H1 (cell line): ENCODE results near the gene DNAL1. TPM values are rescaled to one million over a fixed set of nuclear protein-coding genes. Genes with fewer than 3 reads are reported as not detected.

ENCODE experiments used
- CTCF ChIA-PET: fragments of 300-600 bp; sonication (Branson Sonifier 250); formaldehyde crosslinking; loops from one replicate; lab custom pipeline; 2021; ENCODE audit not compliant: partially characterized antibody; lab: Charles Lee
- POLR2A ChIA-PET: fragments of 300-600 bp; sonication (Branson Sonifier 250); formaldehyde crosslinking; loops from one replicate; lab custom pipeline; 2021; ENCODE audit warnings: inconsistent platforms; ENCODE audit not compliant: partially characterized antibody; lab: Charles Lee
- DNase-seq, 2 experiments: peaks; one replicate each; pipeline versions ENCODE4 v3.0.0 to v3.0.0-alpha.2; 2010 to 2022; ENCODE audit warnings: low spot score in 2 of 2, low read depth in 1 of 2, mixed read lengths in 1 of 2
- FAIRE-seq: peaks from 2 replicates; lab custom pipeline; 2011; peaks lifted over from hg19 to GRCh38; lab: Jason Lieb, UNC
- H2AFZ ChIP-seq: 2 replicates; pipeline ENCODE4 v1.8.1; 2012; ENCODE audit warnings: low read length, inconsistent platforms
- H2AK5ac ChIP-seq: 2 replicates; pipeline ENCODE4 v1.6.1; 2013; ENCODE audit warnings: low read depth, low read length
- H2BK120ac ChIP-seq: replicated peaks from 2 replicates; pipeline ENCODE3; 2013; ENCODE audit warnings: low read depth, low read length, inconsistent platforms
- H2BK12ac ChIP-seq: 2 replicates; pipeline ENCODE4 v1.6.1; 2013; ENCODE audit warnings: low read depth, low read length
- H2BK15ac ChIP-seq: 2 replicates; pipeline ENCODE4 v1.6.1; 2013; ENCODE audit warnings: low read length
- H2BK20ac ChIP-seq: 2 replicates; pipeline ENCODE4 v1.6.1; 2013; ENCODE audit warnings: low read length
- H2BK5ac ChIP-seq: 2 replicates; pipeline ENCODE4 v1.6.1; 2013; ENCODE audit warnings: low read depth, low read length
- H3K14ac ChIP-seq: 2 replicates; pipeline ENCODE4 v1.6.1; 2013; ENCODE audit warnings: inconsistent platforms; ENCODE audit not compliant: insufficient read length
- H3K18ac ChIP-seq: 2 replicates; pipeline ENCODE4 v1.6.1; 2013; ENCODE audit warnings: low read length; ENCODE audit errors: extremely low read depth
- H3K23ac ChIP-seq: 2 replicates; pipeline ENCODE4 v1.6.1; 2013; ENCODE audit warnings: inconsistent platforms; ENCODE audit not compliant: insufficient read length
- H3K23me2 ChIP-seq: 2 replicates; pipeline ENCODE4 v1.6.1; 2013; ENCODE audit warnings: low read depth, low read length
- H3K27ac ChIP-seq: 2 replicates; pipeline ENCODE4 v1.6.1; 2011; ENCODE audit warnings: low read depth, low read length, inconsistent platforms
- H3K27me3 ChIP-seq, 4 experiments: replicated peaks in 1 of 4; 1 replicate in 1 of 4; 2 replicates in 3 of 4; pipeline versions ENCODE4 v1.6.1 to v1.8.1; 2011 to 2013; ENCODE audit warnings: low read length in 3 of 4, mild to moderate bottlenecking in 3 of 4, inconsistent platforms in 2 of 4, mixed read lengths in 2 of 4, moderate library complexity in 1 of 4; ENCODE audit not compliant: control insufficient read depth in 3 of 4, insufficient read depth in 3 of 4; ENCODE audit errors: extremely low read depth in 1 of 4
- H3K36me3 ChIP-seq, 4 experiments: 2 replicates each; pipeline versions ENCODE4 v1.6.1 to v1.8.1; 2011 to 2013; ENCODE audit warnings: mild to moderate bottlenecking in 4 of 4, low read length in 3 of 4, moderate library complexity in 2 of 4, control low read depth in 1 of 4, inconsistent platforms in 1 of 4; ENCODE audit not compliant: insufficient read depth in 4 of 4, control insufficient read depth in 2 of 4
- H3K4ac ChIP-seq: replicated peaks from 2 replicates; pipeline ENCODE3; 2013; ENCODE audit warnings: low read length, low read depth, mixed read lengths, inconsistent platforms; ENCODE audit not compliant: insufficient read length
- H3K4me1 ChIP-seq, 4 experiments: replicated peaks in 1 of 4; 1 replicate in 1 of 4; 2 replicates in 3 of 4; pipeline versions ENCODE4 v1.6.1 to v1.8.1; 2011 to 2013; ENCODE audit warnings: low read length in 3 of 4, inconsistent platforms in 2 of 4, mixed read lengths in 1 of 4; ENCODE audit not compliant: insufficient read depth in 4 of 4, control insufficient read depth in 3 of 4
- H3K4me2 ChIP-seq, 2 experiments: 2 replicates each; pipeline versions ENCODE4 v1.6.1 to v1.8.1; 2011 to 2013; ENCODE audit warnings: low read depth in 2 of 2, low read length in 2 of 2, control low read depth in 1 of 2, inconsistent platforms in 1 of 2, mild to moderate bottlenecking in 1 of 2; ENCODE audit not compliant: insufficient read depth in 1 of 2
- H3K4me3 ChIP-seq, 4 experiments: fragments of 200-600, 300-600 bp in 1 of 4; sonication (generic), shearing (Covaris generic), sonication (Bioruptor Twin) in 1 of 4; 2 replicates each; pipeline versions ENCODE4 v1.5.1 to v1.8.1; 2011 to 2016; ENCODE audit warnings: low read length in 4 of 4, low read depth in 3 of 4, control low read depth in 2 of 4, inconsistent platforms in 2 of 4, mild to moderate bottlenecking in 2 of 4, mixed read lengths in 1 of 4, moderate library complexity in 1 of 4; ENCODE audit not compliant: insufficient read depth in 2 of 4; ENCODE audit errors: extremely low read depth in 1 of 4
- H3K56ac ChIP-seq: replicated peaks from 2 replicates; pipeline ENCODE3; 2013; ENCODE audit warnings: low read depth, mild to moderate bottlenecking, mixed read lengths, low read length, inconsistent platforms; ENCODE audit not compliant: insufficient read length
- H3K79me1 ChIP-seq: 2 replicates; pipeline ENCODE4 v1.6.1; 2013; ENCODE audit warnings: low read depth, low read length, control low read depth
- H3K79me2 ChIP-seq, 2 experiments: 2 replicates each; pipeline versions ENCODE4 v1.6.1 to v1.8.1; 2012 to 2013; ENCODE audit warnings: low read length in 2 of 2, mild to moderate bottlenecking in 2 of 2, inconsistent platforms in 1 of 2; ENCODE audit not compliant: insufficient read depth in 2 of 2, control insufficient read depth in 1 of 2
- H3K9ac ChIP-seq, 4 experiments: replicated peaks in 1 of 4; 1 replicate in 1 of 4; 2 replicates in 3 of 4; pipeline versions ENCODE4 v1.6.1 to v1.8.1; 2011 to 2013; ENCODE audit warnings: low read depth in 3 of 4, low read length in 3 of 4, control low read depth in 2 of 4, mild to moderate bottlenecking in 2 of 4, moderate library complexity in 2 of 4, inconsistent platforms in 1 of 4; ENCODE audit errors: extremely low read depth in 1 of 4
- H3K9me3 ChIP-seq, 2 experiments: 2 replicates each; pipeline versions ENCODE4 v1.6.1 to v1.8.1; 2012 to 2013; ENCODE audit warnings: mild to moderate bottlenecking in 2 of 2, moderate library complexity in 2 of 2, control low read depth in 1 of 2, inconsistent platforms in 1 of 2, low read depth in 1 of 2, low read length in 1 of 2, mixed read lengths in 1 of 2; ENCODE audit not compliant: insufficient read depth in 2 of 2
- H4K20me1 ChIP-seq, 2 experiments: replicated peaks in 1 of 2; 2 replicates each; pipeline versions ENCODE3 to v1.8.1; 2011 to 2013; ENCODE audit warnings: inconsistent platforms in 2 of 2, low read length in 2 of 2, mild to moderate bottlenecking in 1 of 2; ENCODE audit not compliant: insufficient read depth in 2 of 2, control insufficient read depth in 1 of 2
- H4K5ac ChIP-seq: 2 replicates; pipeline ENCODE4 v1.6.1; 2013; ENCODE audit warnings: low read length, low read depth, mixed read lengths, inconsistent platforms; ENCODE audit not compliant: insufficient read length
- H4K8ac ChIP-seq: 2 replicates; pipeline ENCODE4 v1.8.0; 2013; ENCODE audit warnings: mild to moderate bottlenecking, moderate library complexity, low read length, inconsistent platforms; ENCODE audit not compliant: insufficient read depth; ENCODE audit errors: extremely low read depth
- H4K91ac ChIP-seq: replicated peaks from 2 replicates; pipeline ENCODE3; 2013; ENCODE audit warnings: low read length, mixed read lengths, inconsistent platforms; ENCODE audit not compliant: insufficient read length
- BRCA1 ChIP-seq: IDR thresholded peaks from 2 replicates; pipeline ENCODE4 v1.6.1; 2012; ENCODE audit warnings: low read depth, low read length, improper control_type of control experiment
- CTBP2 ChIP-seq: IDR thresholded peaks from 2 replicates; pipeline ENCODE4 v1.7.0; 2011; ENCODE audit warnings: borderline replicate concordance, mild to moderate bottlenecking, moderate library complexity, mixed read lengths, low read length; ENCODE audit not compliant: insufficient read depth, insufficient read length
- EGR1 ChIP-seq: IDR thresholded peaks from 2 replicates; pipeline ENCODE4 v1.6.1; 2011; ENCODE audit warnings: low read depth, low read length, borderline replicate concordance
- JUND ChIP-seq: IDR thresholded peaks from 2 replicates; pipeline ENCODE4 v1.6.1; 2011; ENCODE audit warnings: mild to moderate bottlenecking, improper control_type of control experiment, low read length
- KDM1A ChIP-seq: fragments of 200-600, 300-600 bp; sonication (generic); IDR thresholded peaks from 2 replicates; pipeline ENCODE4 v1.7.1; 2016; ENCODE audit warnings: mild to moderate bottlenecking, low read length, borderline replicate concordance
- PHF8 ChIP-seq: fragments of 200-600 bp; sonication (generic); conservative IDR thresholded peaks from 2 replicates; pipeline ENCODE4 v1.7.1; 2012; ENCODE audit warnings: low read depth, mild to moderate bottlenecking, inconsistent platforms, low read length, moderate library complexity
- POLR2A ChIP-seq, 2 experiments: IDR thresholded peaks; 1 replicate in 1 of 2; 2 replicates in 1 of 2; pipeline ENCODE4 v1.6.1; 2011; ENCODE audit warnings: low read depth in 2 of 2, low read length in 2 of 2, mild to moderate bottlenecking in 2 of 2; ENCODE audit errors: control extremely low read depth in 1 of 2
- POLR2AphosphoS5 ChIP-seq: IDR thresholded peaks from 2 replicates; pipeline ENCODE4 v1.6.1; 2011; ENCODE audit warnings: low read depth, low read length
- RBBP5 ChIP-seq: IDR thresholded peaks from 2 replicates; pipeline ENCODE4 v1.7.1; 2012; ENCODE audit warnings: low read depth, mild to moderate bottlenecking, inconsistent platforms, low read length, moderate library complexity, borderline replicate concordance
- RNF2 ChIP-seq: fragments of 200-900, 300-1000 bp; sonication (generic); IDR thresholded peaks from 2 replicates; pipeline ENCODE4 v1.7.1; 2016; ENCODE audit warnings: borderline replicate concordance, low read depth, mild to moderate bottlenecking, antibody characterized with exemption, low read length; ENCODE audit not compliant: poor library complexity, severe bottlenecking; ENCODE audit errors: missing control alignments
- WGBS, 2 experiments: shearing (Covaris generic) in 1 of 2; methylation state at CpG; one replicate each; pipeline versions ENCODE4 v1.1.6 to v1.1.7; 2013 to 2015; ENCODE audit warnings: low lambda C conversion rate in 2 of 2, mixed read lengths in 2 of 2, inconsistent platforms in 1 of 2, low coverage in 1 of 2, missing lambda C conversion rate in 1 of 2; ENCODE audit not compliant: insufficient replicate concordance in 2 of 2, insufficient coverage in 1 of 2, insufficient read length in 1 of 2; ENCODE audit errors: extremely low coverage in 1 of 2, missing lambda C conversion rate in 1 of 2; 5-methylcytosine and 5-hydroxymethylcytosine counted together
- polyA plus RNA-seq, 7 experiments: library from polyadenylated mRNA; depleted of rRNA in 3 of 7; stranded (reverse) in 5 of 7; unstranded in 2 of 7; fragments of >200 nt in 5 of 7; fragments of 200-250 nt in 2 of 7; gene quantifications; 1 replicate in 5 of 7; 2 replicates in 1 of 7; 4 replicates in 1 of 7; pipeline versions ENCODE4 v1.2.1 to v1.2.3, GENCODE V29; 2011 to 2013; ENCODE audit warnings: missing spikeins in 2 of 7, mixed read lengths in 2 of 7
- total RNA-seq: library from RNA; stranded (reverse); fragmentation: NEBNext Ultra II Directional; extraction: Animal tissue kit (Norgen Biotek cat#: 25700); gene quantifications from 2 replicates; pipeline ENCODE4 v1.2.1, GENCODE V29; 2021

Gene DNAL1
- total and polyA plus RNA-seq, 2 of the 8 experiments (the other 6 are each of a cell fraction or from before 2014, with no cell fraction given) = 2.8 to 16.8 TPM

DNA sequence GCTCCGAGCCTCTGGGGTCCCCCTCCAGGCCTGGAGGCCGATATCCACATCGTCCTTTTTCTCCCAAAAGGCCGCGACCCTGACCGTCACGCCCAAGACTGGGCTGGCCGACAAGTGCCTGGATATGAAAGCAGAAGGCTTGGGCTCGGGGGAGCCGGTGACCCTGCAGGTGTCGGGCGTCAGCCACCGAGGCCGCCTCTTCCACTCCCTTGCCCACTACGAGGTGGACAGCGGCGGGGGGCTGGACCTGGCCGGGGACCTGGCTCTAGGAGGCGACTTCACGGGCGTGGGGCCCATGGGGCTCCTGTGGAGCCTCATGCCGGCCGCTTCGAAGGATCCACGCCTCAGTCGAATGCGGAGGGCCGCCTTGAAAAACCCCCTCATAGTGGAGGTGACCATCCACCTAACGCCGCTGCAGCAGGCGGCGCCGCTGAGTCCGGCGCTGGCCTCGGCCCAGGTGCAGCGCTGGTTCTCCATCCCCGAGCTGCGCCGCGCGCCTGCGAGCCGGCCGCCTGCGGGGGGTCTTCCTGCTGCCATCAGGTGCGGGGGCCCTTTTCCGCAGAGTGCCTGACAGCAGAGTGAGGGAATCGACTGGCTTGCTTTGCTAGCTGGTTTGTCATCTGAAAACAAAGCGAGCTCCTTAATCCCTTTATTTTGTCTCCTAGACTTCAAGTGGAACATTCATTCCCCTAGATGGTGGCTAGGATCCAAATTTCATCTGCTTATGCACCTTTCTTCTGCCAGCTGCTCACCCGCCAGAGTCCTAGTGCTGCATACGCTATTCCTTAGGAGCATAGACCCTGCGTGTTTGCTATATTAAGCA is 10.6 kb upstream of the DNAL1 start:
- peak overlapping the region; percentile 61; the same call in 1 of the 2 replicates for H2BK15ac ChIP-seq
- H2BK12ac ChIP-seq = peak overlapping the region; percentile 84; the same call in 1 of the 2 replicates
- H3K4me3 ChIP-seq = peak overlapping the region; percentile 31 to 65 (median 58)
- no peaks in the 10 kb centered on the region for H3K36me3 ChIP-seq
- H4K8ac ChIP-seq = peak overlapping the region; percentile 84
- no peak overlapping the region for H2AK5ac ChIP-seq
- H3K23ac ChIP-seq = no peak overlapping the region
- peaks cover 0 to 5% (median 1%) of the 10 kb centered on the region in 4 experiments; a peak in 4 of 7 replicates for H3K4me1 ChIP-seq
- peak; percentile 66 to 93 for DNase-seq
- FAIRE-seq = peak; percentile 36
- peak overlapping the region; percentile 68 to 83 for H3K4me2 ChIP-seq
- ChIA-PET CTCF (interaction anchor here (0.6 to 6.5 kb wide), 20 partner anchors 12 to 674 kb away, joined by 3 to 52 read pairs (median 4); partner anchors contain the start of genes ACOT2 and ACOT6), POLR2A (interaction anchor here (0.6 to 1.1 kb wide), 6 partner anchors 8 to 104 kb away, joined by 3 to 4 read pairs (median 3); partner anchors contain the start of genes ACOT2 and DNAL1)
- H4K20me1 ChIP-seq = no peaks in the 10 kb centered on the region
- 6% methylated on average over 52 of the region's 53 CpGs; no CpG with 5 or more reads in 1 of the 2 experiments for WGBS, 2 experiments
- H3K9me3 ChIP-seq = no peaks in the 10 kb centered on the region
- H3K14ac ChIP-seq = no peak overlapping the region
- H2AFZ ChIP-seq = peak overlapping the region; percentile 45; the same call in 1 of the 2 replicates
- peak overlapping the region; percentile 86; the same call in 1 of the 2 replicates for H2BK5ac ChIP-seq
- H3K23me2 ChIP-seq = peaks cover 7% of the 10 kb centered on the region; the same call in 1 of the 2 replicates
- H3K79me1 ChIP-seq = no peaks in the 10 kb centered on the region
- peak overlapping the region in 3 of 4 experiments; percentile 40 to 58 (median 45); a peak in 5 of 7 replicates for H3K9ac ChIP-seq
- peak overlapping the region; percentile 77 for H2BK120ac ChIP-seq
- no peaks in the 10 kb centered on the region for H3K79me2 ChIP-seq
- peak overlapping the region; percentile 81 for H3K18ac ChIP-seq
- peak overlapping the region; percentile 7 for H4K5ac ChIP-seq
- peak overlapping the region; percentile 97 for H4K91ac ChIP-seq
- peak overlapping the region; percentile 62; the same call in 1 of the 2 replicates for H2BK20ac ChIP-seq
- no peak overlapping the region for H3K4ac ChIP-seq
- H3K27me3 ChIP-seq = no peaks in the 10 kb centered on the region
- H3K56ac ChIP-seq = peak overlapping the region; percentile 86
- H3K27ac ChIP-seq = no peak overlapping the region; the same call in 1 of the 2 replicates
- no peak for TF ChIP-seq BRCA1
- TF ChIP-seq EGR1 = no peak
- peak; percentile 77; the same call in 1 of the 2 replicates for TF ChIP-seq RBBP5
- peak; percentile 54 for TF ChIP-seq RNF2
- no peak; the same call in 1 of the 2 replicates for TF ChIP-seq PHF8
- TF ChIP-seq CTBP2 = peak; percentile 59
- TF ChIP-seq JUND = no peak
- TF ChIP-seq POLR2AphosphoS5 = peak; percentile 55; the same call in 1 of the 2 replicates
- TF ChIP-seq POLR2A (IDR thresholded peaks at IDR 0.05; ENCODE audit: control extremely low read depth in 1 of 2, low read depth in 2 of 2, low read length in 2 of 2) = peak; percentile 52 to 67
- no peak for TF ChIP-seq KDM1A
